HFF-Myc (cell line): ENCODE results near the gene TPD52L3.
A peak's percentile ranks its signal among the peaks of the same experiment; 100 is the strongest.

Experiments
- DNase-seq: peaks from one replicate; pipeline ENCODE4 v3.0.0-alpha.2; 2011; ENCODE audit warnings: low read depth; ENCODE audit errors: extremely low read depth
- H3K4me3 ChIP-seq: replicated peaks from 2 replicates; pipeline ENCODE4 v1.5.1; 2011; ENCODE audit warnings: low read depth, mild to moderate bottlenecking, control low read depth, low read length
- CTCF ChIP-seq: IDR thresholded peaks from 2 replicates; pipeline ENCODE4 v1.5.1; 2012; ENCODE audit warnings: mild to moderate bottlenecking, low read depth, low read length, control low read depth; ENCODE audit errors: missing control alignments

TPD52L3 gene

GRCh38 chr9:6334305-6334704 is 6.1 kb downstream of the TPD52L3 start:
- no peak overlapping the region for H3K4me3 ChIP-seq
- no peak for DNase-seq
- no peak for TF ChIP-seq CTCF

- no peak for TF ChIP-seq CTCF
- no peak overlapping the region for H3K4me3 ChIP-seq
- DNase-seq = no peak
Measured at GRCh38 chr9:6348766-6349165, 20.6 kb downstream of the TPD52L3 start.

- no peak for TF ChIP-seq CTCF
- DNase-seq = no peak
Measured at GRCh38 chr9:6351737-6352136, 23.6 kb downstream of the TPD52L3 start.

GRCh38 chr9:6354072-6354686 is 26.0 kb downstream of the TPD52L3 start:
- peak; percentile 68 for TF ChIP-seq CTCF

More at GRCh38 chr9:6351737-6352136, 23.6 kb downstream of the TPD52L3 start:
- H3K4me3 ChIP-seq = no peak overlapping the region

GRCh38 chr9:6355728-6356127 is 27.6 kb downstream of the TPD52L3 start:
- no peak overlapping the region for H3K4me3 ChIP-seq
- peak; percentile 4 for DNase-seq
- no peak for TF ChIP-seq CTCF

More at GRCh38 chr9:6354072-6354686, 26.0 kb downstream of the TPD52L3 start:
- no peak overlapping the region for H3K4me3 ChIP-seq
- DNase-seq = peak; percentile 47

GRCh38 chr9:6356441-6356840 is 28.3 kb downstream of the TPD52L3 start:
- no peak for DNase-seq
- no peak for TF ChIP-seq CTCF
- H3K4me3 ChIP-seq = no peak overlapping the region

GRCh38 chr9:6356904-6357303 is 28.7 kb downstream of the TPD52L3 start:
- TF ChIP-seq CTCF = no peak
- no peak overlapping the region for H3K4me3 ChIP-seq
- DNase-seq = no peak
